Inflammatory macrophage treated with lipopolysaccharide for 4 hours (primary cell): ENCODE measurements around the gene STK40.
A peak's percentile ranks its signal among the peaks of the same experiment; 100 is the strongest.

Experiments
- DNase-seq: peaks from one replicate; pipeline ENCODE4 v3.0.0-alpha.2; 2020

Gene STK40

DNA sequence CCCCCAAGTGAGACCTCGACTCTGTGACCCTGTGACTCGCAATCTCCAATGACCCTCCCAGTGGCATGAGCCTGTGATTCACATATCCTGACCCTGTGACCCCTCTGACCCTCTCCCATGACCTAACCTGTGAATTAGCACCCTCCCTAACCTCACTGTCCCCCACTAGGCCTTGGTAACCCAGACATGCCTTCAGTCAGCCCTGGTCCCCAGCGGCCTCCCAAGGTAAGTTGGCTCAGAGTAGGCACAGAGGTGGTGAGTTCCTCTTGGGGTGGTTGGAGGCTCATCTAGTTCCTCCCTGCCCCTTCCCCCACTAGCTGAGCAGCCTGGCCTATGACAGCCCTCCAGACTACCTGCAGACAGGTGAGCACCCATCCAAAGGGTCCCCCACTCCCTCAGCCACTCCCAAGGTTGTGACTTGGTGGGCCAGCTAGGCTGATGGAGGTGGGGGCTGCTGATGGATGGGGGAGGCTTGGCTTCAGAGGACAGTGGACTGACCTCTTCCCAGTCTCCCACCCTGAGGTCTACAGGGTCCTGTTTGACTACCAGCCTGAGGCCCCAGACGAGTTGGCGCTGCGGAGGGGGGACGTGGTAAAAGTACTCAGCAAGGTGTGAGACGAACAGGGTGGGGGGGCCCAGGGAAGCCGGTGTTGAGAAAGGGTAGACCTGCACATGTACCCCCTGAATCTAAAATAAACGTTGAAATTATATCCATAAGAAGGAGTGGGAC lies 78.0 kb downstream of the STK40 start:
- DNase-seq = no peak

DNA sequence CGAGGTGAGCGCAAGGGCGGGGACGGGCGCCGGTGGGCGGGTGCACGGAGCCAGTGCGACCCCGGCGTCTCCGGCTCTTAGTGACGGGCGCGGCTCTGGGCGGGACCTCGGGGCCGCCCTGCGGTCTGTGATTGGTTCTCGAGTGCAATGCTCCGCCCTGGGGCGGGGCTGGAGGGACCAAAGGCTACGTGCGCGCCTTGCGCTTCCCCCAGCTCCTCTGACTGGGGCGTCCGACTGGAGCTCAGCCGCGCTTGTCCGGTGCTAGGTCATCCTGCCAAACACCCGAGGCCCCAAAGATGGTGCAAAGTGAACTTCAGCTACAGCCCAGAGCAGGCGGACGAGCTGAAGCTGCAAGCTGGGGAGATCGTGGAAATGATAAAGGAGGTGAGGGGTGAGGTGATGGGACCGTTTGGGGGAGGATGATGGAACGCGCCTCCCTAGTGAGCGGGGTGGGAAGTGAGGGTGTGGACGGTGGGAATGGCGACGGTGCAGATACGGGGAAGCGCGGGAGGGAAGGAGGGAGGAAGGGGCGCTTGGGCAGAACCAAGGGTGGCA lies 78.7 kb downstream of the STK40 start:
- DNase-seq = peak; percentile 89

DNA sequence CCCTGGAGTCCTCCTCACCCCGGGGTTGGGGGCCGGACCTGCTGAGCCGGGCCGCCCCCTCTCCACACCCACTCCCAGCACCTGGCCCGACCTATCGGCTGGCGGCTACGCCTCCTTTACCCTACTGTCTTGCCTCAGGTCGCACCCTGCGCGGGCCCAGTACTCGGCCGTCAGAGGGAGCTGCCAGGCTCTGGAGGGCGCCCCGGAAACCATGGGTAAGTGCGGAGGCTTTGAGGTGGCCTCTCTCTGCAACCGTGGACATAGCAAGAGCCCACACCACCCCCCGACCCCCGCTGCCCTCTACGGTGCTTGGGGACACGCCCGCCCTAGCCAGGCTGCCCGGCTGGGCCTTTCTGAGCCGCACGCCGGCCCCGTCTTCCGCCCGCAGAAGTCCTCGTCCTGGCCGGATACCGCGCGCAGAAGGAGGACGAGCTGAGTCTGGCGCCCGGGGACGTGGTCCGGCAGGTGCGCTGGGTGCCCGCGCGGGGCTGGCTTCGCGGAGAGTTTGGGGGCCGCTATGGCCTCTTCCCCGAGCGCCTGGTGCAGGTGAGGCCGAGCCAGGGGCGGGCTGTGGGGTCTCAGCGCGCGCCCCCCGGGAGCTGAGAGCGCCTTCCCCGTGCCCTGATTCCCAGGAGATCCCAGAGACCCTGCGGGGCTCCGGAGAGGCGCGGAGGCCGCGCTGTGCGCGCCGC lies 79.4 kb downstream of the STK40 start, which contains the start of gene SH3D21:
Gene SH3D21, plus strand, starts transcription at position 159 of the 692 bp plus-strand sequence. Its CDS starts 53 bp downstream, at position 212.
- peak; percentile 23 for DNase-seq

DNA sequence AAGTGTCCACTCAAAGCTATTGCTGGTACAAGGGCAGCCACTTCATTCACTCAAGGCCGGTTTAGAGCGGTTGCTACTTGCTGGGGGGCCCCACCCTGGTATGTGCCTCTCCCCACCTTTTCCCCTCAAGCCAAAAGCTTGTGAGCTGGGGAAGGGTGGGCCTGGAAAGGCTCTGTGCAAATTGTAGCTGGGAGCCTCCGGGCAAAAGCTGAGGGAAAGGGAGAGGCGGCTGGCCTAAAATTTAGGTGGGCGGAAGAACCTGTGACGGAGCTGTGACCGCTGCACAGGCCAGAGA lies 79.9 kb downstream of the STK40 start:
- no peak for DNase-seq

DNA sequence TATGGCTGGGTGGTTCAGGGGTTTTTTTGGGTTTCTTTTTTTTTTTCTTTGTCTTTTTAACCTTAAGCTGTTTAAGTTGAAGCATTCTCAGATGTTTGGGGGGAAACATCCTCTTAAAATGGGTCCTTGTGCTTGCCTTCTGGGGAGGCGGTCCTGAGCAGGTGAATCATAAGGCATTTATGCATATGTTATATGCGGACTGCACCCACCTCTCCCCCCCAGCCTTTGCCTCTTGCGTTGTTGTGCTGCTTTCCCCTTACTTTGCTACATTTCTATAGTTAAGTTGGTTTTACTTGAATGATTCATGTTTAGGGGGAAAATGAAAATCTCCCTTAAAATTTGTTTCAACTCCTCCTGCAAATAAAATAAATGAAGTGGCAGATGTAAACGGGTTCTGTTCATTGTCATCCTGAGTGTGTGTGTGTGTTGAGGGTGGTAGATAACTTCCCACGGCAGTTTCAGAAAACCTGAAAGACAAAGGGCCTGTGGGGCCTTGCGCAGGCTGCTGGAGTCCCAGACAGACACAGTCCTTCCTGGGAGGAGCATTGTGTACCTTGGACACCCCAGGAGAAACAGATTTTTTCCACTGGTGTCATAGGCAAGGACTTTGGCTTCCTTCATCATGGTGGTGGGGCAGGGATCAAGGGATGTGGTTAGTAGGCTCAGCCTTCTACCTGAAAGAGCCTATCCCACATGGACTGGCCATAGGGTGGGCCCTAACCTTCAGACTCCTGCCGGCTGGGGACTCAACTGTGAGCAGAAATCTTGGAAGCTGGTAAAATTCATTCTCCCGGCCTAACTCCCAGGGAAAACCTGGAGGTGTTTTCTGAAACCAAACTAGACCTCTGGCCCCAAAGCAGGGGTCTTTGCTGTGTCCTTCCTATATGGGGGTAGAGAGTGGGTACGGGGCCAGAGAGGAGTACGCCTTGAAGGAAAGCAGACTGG lies 80.5 kb downstream of the STK40 start:
- no peak for DNase-seq

DNA sequence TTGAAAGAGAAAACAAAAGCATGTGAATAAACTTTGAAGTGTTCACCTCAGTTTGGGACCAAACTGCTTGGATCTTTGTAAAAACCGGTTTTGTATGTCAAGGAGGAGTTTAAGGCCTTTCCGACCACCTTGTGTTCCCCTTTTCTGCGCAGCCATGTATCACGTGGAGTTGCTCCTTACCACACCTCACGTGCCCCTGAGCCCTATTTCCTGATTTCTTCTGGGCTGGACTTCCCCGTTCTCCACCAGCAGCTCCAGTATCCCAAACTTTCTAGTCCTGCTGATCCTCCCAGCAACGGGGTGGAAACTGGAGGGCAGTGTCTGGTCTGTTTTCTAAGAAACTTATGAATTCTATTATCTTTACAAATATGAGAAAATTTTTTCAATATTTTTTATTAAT lies 81.2 kb downstream of the STK40 start:
- peak; percentile 86 for DNase-seq

DNA sequence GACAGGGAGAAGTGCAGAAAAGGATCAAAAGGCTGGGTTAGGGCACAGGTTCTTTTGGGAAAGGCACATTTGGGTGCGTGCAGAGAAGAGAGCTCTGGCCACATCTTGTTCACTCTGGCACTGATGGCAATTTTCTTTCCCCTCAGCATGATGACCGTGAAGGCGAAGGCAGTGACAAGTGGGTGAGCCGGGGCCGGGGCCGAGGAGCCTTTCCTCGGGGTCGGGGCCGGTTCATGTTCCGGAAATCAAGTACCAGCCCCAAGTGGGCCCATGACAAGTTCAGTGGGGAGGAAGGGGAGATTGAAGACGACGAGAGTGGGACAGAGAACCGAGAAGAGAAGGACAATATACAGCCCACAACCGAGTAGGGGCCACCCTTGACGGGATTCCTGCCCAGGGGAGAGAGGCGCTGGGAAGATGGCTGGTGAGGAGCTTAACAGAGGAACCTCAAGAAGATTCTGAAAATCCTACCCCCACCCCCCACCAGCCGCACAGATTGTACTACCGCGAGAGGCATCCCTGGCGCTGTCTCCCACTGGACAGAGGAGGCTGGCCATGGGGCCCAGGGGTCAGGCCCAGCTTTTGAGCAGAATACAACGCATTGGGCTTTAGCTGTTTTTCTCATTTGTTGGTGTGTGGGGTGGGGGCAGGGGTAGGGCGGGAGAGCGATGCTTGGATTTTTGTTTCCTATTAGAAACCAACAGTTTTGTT lies 81.9 kb downstream of the STK40 start:
- no peak for DNase-seq

DNA sequence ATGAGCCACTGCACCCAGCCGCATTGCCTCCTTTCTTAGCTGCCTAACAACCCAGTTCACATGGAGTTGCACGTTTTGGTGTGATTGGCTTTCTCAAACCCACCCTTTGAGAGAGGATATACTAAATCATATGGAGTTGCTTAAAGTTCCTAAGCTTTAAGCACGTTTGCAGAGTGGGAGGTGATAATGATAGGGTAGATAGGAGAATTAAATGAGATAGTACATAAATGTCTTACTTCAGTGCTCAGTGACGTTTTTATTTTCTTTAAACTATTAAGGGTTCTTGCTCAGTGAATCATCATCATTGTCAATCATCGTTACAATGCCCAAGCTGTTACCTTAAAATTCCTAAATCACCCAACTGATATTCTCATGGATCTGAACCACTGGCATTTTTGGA lies 82.5 kb downstream of the STK40 start:
- DNase-seq = no peak

DNA sequence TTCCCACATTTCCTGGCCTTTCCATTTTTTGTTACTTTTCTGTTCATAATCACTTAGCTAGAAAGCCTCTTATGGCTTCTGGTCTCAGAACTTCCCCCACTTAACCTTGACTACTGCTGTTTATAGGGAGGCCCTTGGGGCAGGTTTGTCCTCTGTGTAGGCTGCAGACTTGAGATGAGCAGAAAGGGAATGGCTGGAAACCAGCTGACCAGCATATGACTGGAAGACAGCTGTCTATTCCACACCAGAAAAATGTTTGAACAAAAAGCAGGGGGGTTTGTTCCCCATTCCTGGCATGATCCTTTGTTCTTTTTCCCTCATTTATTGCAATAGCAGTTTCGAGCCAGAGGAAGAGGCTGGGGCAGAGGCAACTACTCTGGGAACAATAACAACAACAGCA lies 84.5 kb downstream of the STK40 start:
- no peak for DNase-seq

DNA sequence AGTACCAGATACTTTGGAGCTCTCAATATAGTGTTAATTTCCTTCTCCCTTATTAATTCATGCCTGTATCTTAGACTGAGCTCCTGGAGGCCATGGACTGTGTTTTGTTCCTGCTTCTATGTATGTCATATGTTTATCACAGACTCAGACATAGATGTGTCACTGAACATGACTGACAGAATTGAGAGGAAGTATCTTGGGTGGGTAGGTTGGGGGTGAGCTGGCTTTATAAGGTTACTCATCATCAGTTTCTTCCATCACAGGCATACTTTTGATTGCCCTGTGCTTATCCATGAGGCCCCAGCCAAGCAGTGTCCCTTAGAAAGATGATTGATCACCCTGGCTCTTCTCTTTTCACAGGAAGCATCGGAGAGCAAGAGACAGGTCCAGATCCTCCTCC lies 85.2 kb downstream of the STK40 start:
- peak; percentile 88 for DNase-seq

DNA sequence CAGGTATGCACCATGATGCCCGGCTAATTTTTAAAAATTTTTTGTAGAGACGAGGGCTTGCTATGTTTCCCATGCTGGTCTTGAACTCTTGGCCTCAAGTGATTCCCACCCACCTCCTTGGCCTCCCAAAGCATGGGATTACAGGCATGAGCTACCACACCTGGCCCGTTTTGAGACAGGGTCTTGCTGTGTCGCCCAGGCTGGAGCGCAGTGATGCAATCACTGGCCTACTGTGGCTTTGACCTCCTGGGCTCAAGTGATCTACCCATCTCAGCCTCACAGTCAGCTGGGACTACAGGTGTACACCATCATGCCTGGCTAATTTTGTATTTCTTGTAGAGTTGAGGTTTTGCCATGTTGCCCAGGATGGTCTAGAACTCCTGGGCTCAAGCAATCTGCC lies 87.1 kb downstream of the STK40 start:
- no peak for DNase-seq

DNA sequence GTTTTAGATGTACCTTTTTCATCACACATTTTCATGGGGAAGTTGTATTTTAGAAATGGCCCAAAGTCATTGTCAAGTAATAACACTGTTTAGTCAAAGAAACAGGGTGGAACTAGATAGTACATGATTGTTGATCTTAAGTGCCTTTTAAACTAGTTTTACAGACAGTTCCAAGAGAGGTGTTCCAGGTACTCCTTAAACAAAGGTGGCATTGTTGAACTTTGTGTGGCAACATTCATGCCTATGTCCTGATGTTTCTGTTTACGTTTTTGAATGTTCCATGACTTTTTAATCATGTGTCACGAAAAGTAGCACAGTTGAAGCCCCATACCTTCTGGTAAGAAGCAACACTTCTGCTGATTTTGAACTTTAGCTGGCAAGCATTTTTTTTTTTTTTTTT lies 88.7 kb downstream of the STK40 start:
- DNase-seq = no peak

DNA sequence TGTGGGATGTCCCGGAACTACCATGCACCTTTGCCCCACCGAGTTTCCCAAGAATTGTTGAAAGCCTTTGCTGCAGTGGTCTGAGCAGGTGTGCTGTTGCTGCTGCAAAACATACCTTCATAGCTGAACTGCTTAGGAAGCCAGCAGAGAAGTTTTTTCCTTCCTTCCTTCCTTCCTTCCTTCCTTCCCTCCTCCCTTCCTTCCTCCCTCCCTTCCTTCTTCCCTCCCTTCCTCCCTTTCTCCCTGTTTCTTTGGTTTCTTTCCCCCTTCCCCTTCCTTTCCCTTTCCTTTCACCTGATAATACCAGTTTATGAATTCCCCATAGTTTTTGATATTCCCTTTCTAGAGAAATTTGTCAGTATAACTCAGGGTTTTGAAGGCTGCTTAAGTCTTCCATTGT lies 90.3 kb downstream of the STK40 start:
- no peak for DNase-seq
